BJ (cell line): ENCODE data around the gene OR1I1. TPM values are rescaled to one million over a fixed set of nuclear protein-coding genes. Genes with fewer than 3 reads are reported as not detected.

Source experiments
- CTCF ChIA-PET: fragments of 350-600 bp; formaldehyde crosslinking; extraction: SDS; loops from one replicate; lab custom pipeline; 2021; ENCODE audit warnings: antibody characterized with exemption, inconsistent platforms; lab: Yijun Ruan, JAX
- POLR2A ChIA-PET: fragments of 300-600 bp; sonication (Branson Sonifier 250); formaldehyde crosslinking; extraction: SDS; loops from one replicate; lab custom pipeline; 2021; ENCODE audit warnings: antibody characterized with exemption; lab: Charles Lee
- DNase-seq: peaks from one replicate; pipeline ENCODE4 v3.0.0-alpha.2; 2011; ENCODE audit warnings: low read depth
- H3K27me3 ChIP-seq: 2 replicates; pipeline ENCODE4 v1.6.0; 2011; ENCODE audit warnings: low read length; ENCODE audit not compliant: control insufficient read depth, insufficient read depth
- H3K36me3 ChIP-seq: 2 replicates; pipeline ENCODE4 v1.5.1; 2011; ENCODE audit warnings: low read length; ENCODE audit not compliant: control insufficient read depth, insufficient read depth
- H3K4me3 ChIP-seq: 2 replicates; pipeline ENCODE4 v1.5.1; 2011; ENCODE audit warnings: low read depth, mild to moderate bottlenecking, control low read depth, low read length
- CTCF ChIP-seq: IDR thresholded peaks from 2 replicates; pipeline ENCODE4 v1.5.1; 2011; ENCODE audit warnings: low read depth, mild to moderate bottlenecking, control low read depth, inconsistent platforms, low read length, moderate library complexity; ENCODE audit not compliant: insufficient read depth
- polyA plus RNA-seq: library from polyadenylated mRNA; depleted of rRNA; stranded (reverse); fragments of >200 nt; gene quantifications from 2 replicates; pipeline ENCODE4 v1.2.3, GENCODE V29; 2011; rRNA removed

Gene OR1I1
- polyA plus RNA-seq, 1 experiment = not detected

DNA sequence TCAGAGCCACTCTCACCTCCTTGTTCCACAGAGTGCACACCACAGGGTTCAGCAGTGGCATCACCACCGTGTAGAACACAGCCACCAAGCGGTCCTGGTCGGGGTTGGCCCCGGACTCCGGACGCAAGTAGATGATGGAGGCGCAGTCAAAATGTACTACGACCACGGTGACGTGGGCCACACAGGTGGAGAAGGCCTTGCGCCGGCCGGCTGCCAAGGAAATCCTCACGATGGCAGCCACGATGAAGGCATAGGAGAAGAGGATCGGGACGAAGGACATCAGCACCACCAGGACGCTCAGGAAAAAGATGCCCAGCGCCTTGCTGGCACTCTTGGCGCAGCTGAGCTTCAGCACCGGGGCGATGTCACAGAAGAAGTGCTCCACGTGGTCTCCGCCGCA, 59.1 kb downstream of the OR1I1 start:
- no peak overlapping the region for H3K4me3 ChIP-seq
- DNase-seq = no peak
- no peaks in the 10 kb centered on the region for H3K27me3 ChIP-seq
- H3K36me3 ChIP-seq = no peaks in the 10 kb centered on the region
- POLR2A ChIA-PET = no interaction called here
- CTCF ChIA-PET = no interaction called here
- no peak for TF ChIP-seq CTCF

GRCh38 chr19:15142313-15142712, 60.3 kb downstream of the OR1I1 start:
- ChIA-PET POLR2A (no interaction called here), CTCF (interaction anchor here (1.9 kb wide), 1 partner anchor 9 kb away, joined by 4 read pairs; no protein-coding TSS in a partner anchor)
- no peaks in the 10 kb centered on the region for H3K27me3 ChIP-seq
- no peaks in the 10 kb centered on the region for H3K36me3 ChIP-seq
- no peak overlapping the region for H3K4me3 ChIP-seq
- no peak for TF ChIP-seq CTCF
- DNase-seq = no peak

Other genes starting within 250 kb of the OR1I1 start
- gene OR7A5, start 247.0 kb upstream of the OR1I1 start, polyA plus RNA-seq = not detected in 2 replicates
- gene OR7C1, start 247.0 kb upstream of the OR1I1 start, polyA plus RNA-seq = not detected in 2 replicates
- not detected in 2 replicates for gene OR7A10, start 233.3 kb upstream of the OR1I1 start, polyA plus RNA-seq
- not detected in 2 replicates for gene OR7A17, start 196.1 kb upstream of the OR1I1 start, polyA plus RNA-seq
- gene OR7C2, start 140.7 kb upstream of the OR1I1 start, polyA plus RNA-seq = not detected in 2 replicates
- gene SLC1A6, start 102.3 kb upstream of the OR1I1 start, polyA plus RNA-seq = not detected in 2 replicates
- not detected in 2 replicates for gene CASP14, start 32.7 kb upstream of the OR1I1 start, polyA plus RNA-seq
- 45.4 and 73.5 TPM in 2 replicates for gene SYDE1, start 25.2 kb downstream of the OR1I1 start, polyA plus RNA-seq
- gene NOTCH3, start 118.8 kb downstream of the OR1I1 start, polyA plus RNA-seq = 13.3 and 37.6 TPM in 2 replicates
- gene EPHX3, start 150.2 kb downstream of the OR1I1 start, polyA plus RNA-seq = 0.04 and 0.05 TPM in 2 replicates